GM12891 (cell line): ENCODE measurements around the gene TMEM88.

ENCODE experiments used
- POLR2A ChIP-seq: IDR thresholded peaks from 2 replicates; pipeline ENCODE4 v1.6.1; 2011; ENCODE audit warnings: low read depth, low read length, control low read depth
- POLR2AphosphoS5 ChIP-seq: IDR thresholded peaks from 2 replicates; pipeline ENCODE4 v1.6.1; 2011; ENCODE audit warnings: low read depth, low read length, control low read depth
- TAF1 ChIP-seq: IDR thresholded peaks from 2 replicates; pipeline ENCODE4 v1.6.1; 2011; ENCODE audit warnings: low read depth, low read length, control low read depth

DNA sequence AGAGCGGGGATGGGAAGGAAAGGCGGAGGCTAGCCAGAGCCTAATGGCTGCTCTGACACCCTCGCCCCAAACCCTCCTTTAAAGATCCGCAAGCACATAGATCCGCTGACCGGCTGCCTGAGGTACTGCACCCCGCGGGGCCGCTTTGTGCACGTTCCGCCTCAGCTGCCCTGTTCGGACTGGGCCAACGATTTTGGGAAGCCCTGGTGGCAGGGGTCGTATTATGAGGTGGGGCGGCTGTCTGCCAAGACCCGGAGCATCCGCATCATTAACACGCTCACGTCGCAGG lies 3.6 kb downstream of the TMEM88 start:
- TF ChIP-seq POLR2A: no peak
- TF ChIP-seq POLR2AphosphoS5: no peak
- no peak for TF ChIP-seq TAF1
